ENCODE results near the gene ADGRD1. TPM values are rescaled to one million over a fixed set of nuclear protein-coding genes. Genes with fewer than 3 reads are reported as not detected.

The ADGRD1 gene
- total RNA-seq, 2 donors from 2014 or later = 143 to 254 TPM

DNA sequence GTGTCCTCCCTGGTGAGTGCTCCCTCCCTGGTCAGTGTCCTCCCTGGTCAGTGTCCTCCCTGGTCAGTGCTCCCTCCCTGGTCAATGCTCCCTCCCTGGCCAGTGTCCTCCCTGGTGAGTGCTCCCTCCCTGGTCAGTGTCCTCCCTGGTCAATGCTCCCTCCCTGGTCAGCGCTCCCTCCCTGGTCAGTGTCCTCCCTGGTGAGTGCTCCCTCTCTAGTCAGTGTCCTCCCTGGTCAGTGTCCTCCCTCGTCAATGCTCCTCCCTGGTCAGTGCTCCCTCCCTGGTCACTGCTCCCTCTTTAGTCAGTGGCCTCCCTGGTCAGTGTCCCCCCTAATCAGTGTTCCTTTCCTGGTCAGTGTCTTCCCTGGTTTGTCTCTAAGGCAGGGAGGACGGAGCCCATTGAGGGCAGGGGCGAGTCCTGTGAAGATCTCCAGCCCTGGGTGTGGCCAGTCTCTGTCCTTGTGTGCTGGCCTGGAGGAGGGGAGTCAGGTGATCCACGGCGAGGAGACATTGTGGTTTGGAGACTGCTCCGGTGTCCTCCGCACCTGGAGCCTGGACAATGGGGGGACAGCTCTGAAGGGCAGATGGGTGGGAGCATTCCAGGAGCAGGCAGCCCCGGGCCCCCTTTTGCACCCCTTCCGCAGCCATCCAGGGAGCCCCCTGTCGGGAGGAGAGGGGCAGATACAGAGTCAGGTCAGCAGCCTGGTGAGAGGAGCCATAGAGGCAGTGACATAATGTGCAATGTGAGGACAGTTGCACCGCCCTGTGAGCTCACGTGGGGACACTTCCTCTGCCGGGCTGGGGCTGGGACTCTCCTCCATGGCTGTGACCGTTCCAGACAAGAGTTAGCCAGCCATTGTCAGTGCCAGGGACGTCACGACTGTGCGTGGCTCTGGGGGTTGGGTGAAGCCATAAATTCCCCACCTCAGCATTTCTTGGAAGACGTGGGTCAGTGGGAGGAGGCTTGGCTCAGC is 93.4 kb downstream of the ADGRD1 start:
- DNase-seq (peak; percentile 66), ATAC-seq (peak; percentile 48 to 50)
- intact Hi-C loops (cut with DNase I) = no loop called here

DNA sequence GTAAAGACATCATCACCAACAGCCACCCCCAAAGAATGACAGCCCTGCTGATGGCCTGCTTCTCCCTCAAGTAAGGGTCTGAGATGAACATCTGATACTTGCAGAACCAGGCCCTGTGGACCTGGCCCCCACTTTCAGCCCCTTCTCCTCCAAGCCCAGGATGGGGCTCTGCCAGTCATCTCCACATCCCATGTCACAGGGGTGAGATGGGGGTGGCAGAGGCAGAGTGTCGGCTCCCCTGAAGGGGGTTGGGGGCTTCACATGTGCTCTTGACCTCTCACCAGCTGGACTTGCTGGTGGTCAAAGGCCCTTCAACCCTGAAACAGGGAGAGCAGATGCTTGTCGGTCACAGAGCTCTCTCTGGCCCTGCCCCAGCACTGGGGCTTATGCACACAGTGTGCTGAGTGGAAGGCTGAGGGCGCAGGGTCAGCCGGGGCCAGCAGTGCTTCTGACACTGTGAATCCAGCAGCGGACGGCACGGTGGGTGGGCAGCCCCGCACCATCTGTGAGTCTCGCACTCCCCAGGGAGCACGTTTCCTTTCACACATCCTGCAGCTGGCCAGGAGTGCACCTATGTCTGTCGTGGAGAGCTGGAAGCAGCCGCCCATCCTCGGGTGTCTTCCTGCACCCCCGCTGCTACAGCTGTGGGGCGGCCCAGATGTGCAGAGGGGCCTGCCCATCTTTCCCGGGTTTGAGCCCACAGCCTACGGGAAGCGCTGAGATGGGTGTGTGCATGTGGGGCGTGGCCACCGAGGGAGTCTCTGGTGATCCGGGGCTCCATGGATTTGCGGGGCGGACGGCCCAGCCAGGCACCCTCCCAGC is 94.3 kb downstream of the ADGRD1 start:
- intact Hi-C loops (cut with DNase I) = no loop called here
- ATAC-seq = peak; percentile 23 to 30
- DNase-seq = no peak

DNA sequence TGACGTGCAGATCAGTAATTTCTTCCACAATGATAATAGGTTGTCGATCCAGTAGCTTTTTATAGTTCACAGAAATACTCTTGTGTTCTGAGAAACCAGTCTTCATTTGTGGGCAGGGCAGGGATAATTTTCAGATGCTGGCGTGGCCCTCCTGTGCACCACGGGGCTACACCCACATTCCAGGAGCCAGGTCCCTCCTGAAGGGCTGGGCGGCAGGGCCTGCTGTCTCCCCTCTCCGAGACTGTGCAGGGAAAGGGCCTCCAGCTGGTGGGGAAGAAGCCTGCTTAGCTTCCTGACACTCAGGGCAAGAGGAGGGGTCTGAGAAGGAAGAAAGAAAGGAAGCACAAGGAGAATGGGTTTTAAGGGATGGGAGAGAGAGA is 94.9 kb downstream of the ADGRD1 start:
- intact Hi-C loops (cut with DNase I) = no loop called here
- DNase-seq = no peak
- no peak for ATAC-seq

DNA sequence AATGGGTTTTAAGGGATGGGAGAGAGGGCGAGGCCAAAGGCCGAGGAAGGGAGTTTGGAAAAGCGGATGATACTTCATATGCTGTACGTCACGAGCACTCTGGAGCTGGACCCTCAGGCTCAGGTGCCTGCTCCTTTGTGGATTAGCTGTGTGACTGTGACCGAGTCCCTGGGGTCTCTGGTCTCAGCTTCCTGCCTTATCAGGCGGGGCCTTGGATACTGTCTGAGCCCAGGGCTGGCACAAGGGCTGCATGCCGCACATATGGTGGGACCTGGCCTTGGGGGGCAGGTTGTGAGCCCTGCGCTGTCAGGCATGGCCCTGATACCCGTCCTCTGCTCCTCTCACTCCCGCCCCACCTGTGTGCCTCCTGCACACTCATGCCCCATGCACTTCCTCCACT is 95.3 kb downstream of the ADGRD1 start:
- DNase-seq = no peak
- ATAC-seq = peak in 1 of 2 donors; percentile 3
- intact Hi-C loops (cut with DNase I) = no loop called here

DNA sequence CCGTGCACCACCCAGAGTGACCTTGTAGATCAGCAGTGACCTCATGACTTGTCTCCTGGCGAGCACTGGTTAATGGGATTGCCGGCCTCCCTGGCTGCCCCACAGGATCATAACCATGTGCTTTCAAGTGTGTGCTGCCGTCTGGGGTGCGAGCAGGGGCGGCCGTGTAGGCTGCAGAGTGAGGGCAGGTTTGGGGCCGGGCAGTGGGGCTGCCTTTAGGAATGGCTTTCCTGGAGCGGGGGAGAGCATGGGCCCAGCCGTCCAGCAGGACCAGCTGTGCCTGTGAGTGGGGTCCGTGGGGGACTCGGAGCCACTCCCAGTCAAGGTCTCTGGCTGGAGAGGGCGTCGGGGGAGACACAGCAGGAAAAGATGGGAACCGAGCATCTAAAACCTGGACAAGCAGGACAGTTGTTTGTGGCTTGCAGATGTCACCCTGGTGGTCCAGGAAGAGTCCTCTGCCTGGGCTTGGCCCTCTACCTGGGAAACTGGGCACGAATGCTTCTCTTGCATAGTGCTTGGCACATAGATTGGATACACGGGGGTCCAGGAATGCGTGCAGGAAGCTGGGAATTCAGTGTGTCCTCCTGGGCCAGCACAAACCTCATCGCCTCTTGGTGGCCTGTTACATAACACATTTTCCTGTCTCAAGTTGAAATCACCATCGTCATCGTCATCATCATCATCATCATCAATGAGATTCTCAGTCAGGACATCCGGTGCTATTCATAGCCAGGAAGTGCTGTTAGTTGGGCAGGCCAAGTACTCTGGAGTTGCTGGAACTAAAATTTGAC is 96.0 kb downstream of the ADGRD1 start:
- ATAC-seq = peak; percentile 5 to 36
- intact Hi-C loops (cut with DNase I) = no loop called here
- no peak for DNase-seq

DNA sequence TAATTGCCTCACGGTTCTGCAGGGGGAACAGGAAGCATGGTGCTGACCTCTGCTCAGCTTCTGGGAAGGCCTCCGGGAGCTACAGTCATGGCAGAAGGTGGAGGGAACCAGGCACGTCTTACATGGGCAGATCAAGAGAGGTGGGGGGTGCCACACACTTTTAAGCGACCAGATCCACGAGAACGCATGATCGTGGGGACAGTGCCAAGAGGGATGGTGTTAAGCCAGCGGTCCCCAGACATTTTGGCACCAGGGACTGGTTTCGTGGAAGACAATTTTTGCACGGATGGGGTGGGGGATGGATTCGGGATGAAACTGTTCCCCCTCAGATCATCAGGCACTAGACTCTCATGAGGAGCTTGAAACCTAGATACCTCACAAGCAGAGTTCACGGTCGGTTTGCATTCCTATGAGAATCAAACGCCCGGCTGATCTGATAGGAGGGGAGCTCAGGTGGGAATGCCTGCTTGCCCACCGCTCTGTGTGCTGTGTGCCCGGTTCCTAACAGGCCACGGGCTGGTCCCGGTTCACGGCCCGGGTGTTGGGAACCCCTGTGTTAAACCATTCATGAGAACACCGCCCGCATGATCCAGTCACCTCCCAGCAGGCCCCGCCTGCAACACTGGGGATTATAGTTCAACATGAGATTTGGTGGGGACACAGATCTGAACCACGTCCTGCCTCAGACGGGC is 96.9 kb downstream of the ADGRD1 start:
- no peak for DNase-seq
- intact Hi-C loops (cut with DNase I) = no loop called here

DNA sequence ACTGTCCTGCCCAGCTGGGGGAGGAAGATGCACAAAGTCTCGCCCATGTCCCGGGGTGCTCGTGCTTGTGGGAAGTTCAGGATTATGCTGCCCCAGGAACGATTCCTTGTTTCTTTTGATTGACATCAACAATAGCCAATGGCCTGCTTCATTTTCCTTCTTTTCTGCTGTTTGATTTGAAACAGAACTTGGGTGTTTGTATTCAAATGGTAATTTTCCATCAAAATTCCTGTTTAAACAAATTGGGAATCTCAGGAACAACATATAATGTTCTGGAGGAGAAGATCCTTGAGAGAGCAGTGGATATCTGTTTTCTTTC is 97.4 kb downstream of the ADGRD1 start:
- intact Hi-C loops (cut with DNase I) = no loop called here
- DNase-seq (no peak), ATAC-seq (no peak)

More for the DNA sequence above, 96.9 kb downstream of the ADGRD1 start:
- peak in 1 of 2 donors; percentile 8 for ATAC-seq

DNA sequence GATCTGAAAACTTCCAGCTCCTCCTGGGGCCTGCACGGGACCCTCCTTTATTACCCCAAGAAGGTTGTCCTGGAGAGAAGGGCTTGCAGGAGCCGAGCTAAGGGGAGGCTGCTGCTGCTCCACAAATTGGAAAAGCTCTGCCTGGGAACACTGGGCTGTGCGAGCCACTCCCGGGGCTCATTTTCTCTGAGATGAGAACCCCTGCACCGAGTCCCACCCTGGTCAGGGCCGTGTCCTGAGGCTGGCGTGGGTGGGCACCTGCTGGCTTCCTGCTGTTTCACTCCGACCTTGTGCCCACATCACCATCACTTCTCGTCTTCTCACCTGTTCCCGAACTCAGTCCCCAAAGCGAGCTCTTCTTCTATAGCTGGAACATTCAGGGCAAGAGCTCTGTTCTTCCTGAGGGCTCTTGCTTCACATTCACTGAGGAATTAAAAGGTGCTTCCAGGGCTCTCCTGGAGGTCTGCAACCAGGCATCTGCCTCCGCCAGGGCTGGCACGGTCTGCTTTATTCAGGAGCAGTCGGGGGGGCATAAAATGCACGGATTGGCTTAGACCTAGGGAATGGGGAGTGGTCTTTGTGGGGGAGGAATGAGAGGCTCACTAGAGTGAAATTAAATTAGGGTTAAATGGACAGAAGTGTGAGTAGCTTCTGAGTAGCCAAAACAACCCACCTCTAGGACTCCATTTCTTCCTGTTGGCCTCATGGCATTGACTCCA is 98.5 kb downstream of the ADGRD1 start:
- ATAC-seq (no peak), DNase-seq (no peak)
- intact Hi-C loops (cut with DNase I) = no loop called here

DNA sequence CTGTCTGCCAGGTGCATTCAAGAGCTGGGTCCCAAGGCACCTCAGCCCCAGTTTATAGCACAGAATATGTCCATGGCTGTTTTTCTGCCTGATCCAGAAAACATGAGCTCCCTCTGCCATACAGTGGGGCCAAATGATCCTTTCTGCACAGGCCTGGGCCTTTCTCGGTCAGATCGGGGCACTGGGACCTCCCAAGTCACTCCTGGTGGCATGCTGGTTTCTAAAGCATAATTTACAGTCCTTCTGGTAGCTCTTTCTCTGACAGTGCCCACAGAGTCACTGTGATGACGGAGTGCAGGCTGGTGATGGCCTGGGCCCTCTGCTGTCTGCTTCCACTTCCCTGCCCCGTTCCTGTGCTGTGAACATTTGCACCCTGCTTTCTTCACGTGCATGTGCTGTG is 99.2 kb downstream of the ADGRD1 start:
- no peak for ATAC-seq
- intact Hi-C loops (cut with DNase I) = no loop called here
- no peak for DNase-seq

DNA sequence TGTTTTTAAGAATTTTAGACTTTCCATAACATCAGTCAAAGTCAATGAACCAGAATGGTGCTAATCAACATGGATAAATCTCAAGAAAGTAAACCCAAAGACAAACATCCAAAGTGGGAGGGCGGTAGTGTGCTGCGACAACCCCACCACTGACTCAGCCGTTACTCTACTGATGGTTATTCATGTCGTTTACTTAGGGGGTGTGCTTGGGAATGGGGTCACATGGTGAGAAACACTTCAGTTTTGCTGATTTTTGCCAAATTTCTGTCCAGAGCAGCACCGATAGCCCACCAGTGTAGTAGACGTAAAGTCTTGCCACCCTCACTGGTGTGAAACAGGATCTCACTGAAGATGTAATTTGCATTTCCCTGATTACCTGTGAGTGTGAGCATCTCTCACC is 99.9 kb downstream of the ADGRD1 start:
- ATAC-seq = no peak
- intact Hi-C loops (cut with DNase I) = no loop called here
- no peak for DNase-seq

DNA sequence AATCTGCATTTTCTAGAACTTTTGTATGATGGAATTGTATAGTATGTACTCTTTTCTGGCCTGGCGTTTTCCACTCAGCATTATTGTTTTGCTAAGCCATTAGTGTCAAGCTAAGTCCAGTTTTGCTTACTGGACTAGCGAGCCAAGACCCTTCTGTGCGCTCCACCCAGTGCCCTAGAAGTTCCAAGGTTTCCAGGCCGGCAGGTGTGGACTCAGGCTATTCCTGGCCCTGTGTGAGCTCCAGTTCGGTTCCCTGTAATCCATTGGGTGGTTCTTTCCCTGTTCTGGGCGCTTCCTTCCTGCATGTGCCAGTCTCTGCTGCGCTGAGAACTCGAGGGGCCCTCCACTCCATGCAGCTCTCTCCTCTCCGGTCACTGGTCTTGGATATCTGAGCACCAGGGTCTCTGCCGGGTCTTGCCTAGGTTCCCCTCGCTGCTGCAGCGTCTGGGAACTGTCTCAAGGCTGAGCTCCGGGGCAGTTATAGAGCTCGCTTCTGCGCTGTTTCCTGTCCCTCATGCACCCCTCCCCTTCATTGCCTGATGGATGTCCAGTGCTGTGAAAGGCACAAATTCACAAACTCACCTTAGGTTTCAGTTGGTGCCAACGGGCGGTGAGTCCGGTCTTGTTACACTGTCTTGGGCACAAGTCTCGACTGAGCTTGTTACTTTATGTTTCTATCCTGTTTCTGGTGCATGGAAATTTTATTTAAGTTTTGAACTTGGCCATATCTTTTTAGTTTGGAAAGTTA is 100.8 kb downstream of the ADGRD1 start:
- ATAC-seq = no peak
- intact Hi-C loops (cut with DNase I) = no loop called here
- no peak for DNase-seq

DNA sequence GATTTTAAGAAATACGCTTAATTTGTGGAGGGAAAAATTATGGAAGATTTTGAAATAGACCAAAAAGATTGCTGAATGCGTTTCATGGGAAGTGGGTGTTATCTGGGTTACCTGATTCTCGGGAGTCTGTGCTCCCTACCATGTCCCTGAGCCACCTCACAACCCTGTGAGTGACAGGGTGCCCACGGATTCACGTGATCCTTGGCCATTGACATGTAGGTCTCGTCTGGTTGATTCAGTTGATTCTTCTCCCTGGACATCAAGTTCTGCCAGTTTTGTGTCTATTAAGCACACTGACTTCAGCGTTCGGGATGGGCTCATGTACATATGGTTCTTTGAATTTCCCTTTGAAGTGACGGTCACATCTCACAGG is 101.4 kb downstream of the ADGRD1 start:
- DNase-seq (no peak), ATAC-seq (no peak)
- intact Hi-C loops (cut with DNase I) = no loop called here

DNA sequence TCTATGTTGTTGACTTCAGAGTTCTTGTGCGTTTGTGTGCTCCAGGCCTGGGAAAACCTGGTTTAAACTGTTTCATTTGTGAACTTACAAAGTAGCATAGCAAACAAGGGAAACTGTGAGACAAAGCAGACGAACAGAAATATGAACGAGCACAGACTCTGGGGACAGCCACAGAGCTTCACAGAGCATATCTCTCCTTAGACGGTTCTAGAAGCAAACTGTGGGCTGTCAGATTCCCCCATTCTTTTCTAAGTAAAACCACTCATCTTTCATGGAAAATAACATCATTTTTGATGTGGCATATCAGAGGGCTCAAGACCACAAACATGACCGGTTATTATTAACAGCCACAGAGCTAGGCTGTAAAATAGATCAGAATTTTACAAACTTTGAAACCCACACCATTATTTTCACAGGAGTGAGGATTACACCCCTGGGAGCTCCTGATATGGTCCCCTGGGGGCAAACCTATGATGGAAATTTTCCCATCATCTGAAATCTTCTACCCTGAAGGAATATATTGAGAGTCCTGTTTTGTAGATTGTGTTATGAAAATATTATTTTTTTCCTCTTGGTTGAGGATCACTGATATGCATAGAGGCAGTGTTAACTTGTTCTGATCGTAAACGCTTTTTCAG is 102.0 kb downstream of the ADGRD1 start:
- no peak for DNase-seq
- intact Hi-C loops (cut with DNase I) = no loop called here
- no peak for ATAC-seq

DNA sequence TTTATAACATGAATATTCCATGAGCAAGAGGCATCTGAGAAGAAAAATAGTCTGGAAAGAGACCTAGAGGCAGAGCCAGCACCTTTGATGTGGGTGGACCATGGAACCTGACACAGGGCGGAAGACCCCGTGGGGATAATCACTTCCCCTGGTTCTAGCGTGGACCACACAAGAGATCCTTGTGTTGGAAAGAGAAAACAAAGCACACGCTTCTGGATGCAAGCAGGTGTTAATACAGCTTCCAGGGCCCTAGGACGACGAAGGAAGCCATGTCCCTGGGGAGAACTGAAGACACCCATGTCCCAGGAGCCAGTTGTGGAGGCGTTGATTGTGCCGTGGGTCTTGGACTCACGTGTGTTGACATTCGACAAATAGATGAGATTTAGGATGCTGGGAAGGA is 102.9 kb downstream of the ADGRD1 start:
- intact Hi-C loops (cut with DNase I) = no loop called here
- no peak for ATAC-seq
- DNase-seq = no peak

DNA sequence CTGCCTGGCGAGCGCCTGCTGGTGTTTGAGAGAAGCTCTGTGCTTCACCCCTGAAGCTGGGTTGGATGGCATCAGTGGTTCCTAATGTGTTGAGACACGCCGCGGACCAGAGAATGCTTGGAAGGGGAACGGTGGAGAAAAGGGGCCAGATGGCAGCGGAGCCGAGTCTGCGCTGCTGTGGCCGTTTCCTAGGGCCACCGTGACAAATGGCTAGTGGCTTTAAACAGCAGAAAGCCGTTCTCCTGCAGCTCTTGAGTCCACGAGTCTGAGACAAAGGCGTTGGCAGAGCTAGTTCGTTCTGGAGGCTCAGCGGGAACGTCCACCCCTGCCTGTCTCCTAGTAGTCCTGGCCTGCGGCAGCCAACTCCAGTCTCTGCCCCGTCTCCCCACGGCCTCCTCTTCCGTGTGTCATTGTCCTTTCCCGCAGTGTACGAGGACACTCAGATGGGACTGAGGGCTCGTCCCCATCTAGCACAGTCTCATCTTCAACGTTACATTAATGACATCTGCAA is 103.6 kb downstream of the ADGRD1 start:
- ATAC-seq (no peak), DNase-seq (no peak)

DNA sequence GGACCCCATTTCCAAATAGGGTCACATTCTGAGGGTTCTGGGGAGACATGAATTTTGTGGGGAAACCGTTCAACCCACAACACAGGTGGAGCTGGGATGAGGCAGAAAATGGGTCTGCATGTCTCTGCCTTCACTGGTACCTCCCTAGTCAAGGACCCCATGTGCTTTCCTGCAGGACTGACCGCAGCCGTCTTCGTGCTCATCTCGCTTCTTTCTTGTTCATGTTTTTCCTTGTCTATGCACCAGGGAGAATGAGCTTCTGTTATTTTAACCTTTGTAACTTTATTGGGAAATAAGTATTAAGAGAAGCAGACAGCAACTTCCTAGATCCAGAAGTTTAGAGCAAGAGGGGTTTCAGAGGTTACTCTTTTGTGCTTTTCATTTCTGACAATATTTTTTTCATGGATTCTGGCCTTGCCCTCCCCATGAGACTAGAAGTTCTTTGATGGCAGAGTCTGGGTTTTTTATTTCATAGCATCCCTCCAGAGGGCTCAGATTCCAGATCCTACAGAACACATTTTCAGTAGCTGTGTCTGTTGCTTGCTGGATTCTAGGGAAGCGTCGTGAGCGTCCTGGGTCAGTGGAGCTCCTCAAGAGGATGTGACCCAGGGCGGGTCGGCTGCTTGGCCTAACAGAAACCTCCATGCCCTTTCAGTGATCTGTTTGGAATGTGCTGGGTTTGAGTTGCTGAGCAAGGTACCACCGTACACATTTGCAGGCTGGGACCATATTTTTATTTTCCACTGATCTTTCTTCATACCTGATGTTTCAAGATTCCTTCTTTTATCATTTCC is 104.2 kb downstream of the ADGRD1 start:
- DNase-seq = no peak

More for the DNA sequence above, 103.6 kb downstream of the ADGRD1 start:
- intact Hi-C loops (cut with DNase I) = no loop called here

More for the DNA sequence above, 104.2 kb downstream of the ADGRD1 start:
- intact Hi-C loops (cut with DNase I) = no loop called here
- ATAC-seq = no peak

Data from left cardiac atrium (tissue), 4 donors.